ENCODE measurements around the gene KLF17. TPM values are rescaled to one million over a fixed set of nuclear protein-coding genes. Genes with fewer than 3 reads are reported as not detected.

Gene KLF17
- polyA plus RNA-seq, 3 donors, result not detected

GRCh38 chr1:44129616-44130500, 11.2 kb downstream of the KLF17 start:
- DNase-seq, result no peak
- Histone ChIP-seq H2AFZ (ENCODE audit: insufficient read depth, low read depth, low read length, poor library complexity, severe bottlenecking) (no peak overlapping the region), H3K4me1 (ENCODE audit: control insufficient read depth in 1 of 2, insufficient read depth in 2 of 2, low read length in 2 of 2) (no peaks in the 10 kb centered on the region), H3K27me3 (ENCODE audit: control insufficient read depth in 2 of 2, insufficient read depth in 2 of 2, low read length in 2 of 2) (no peaks in the 10 kb centered on the region), H3K27ac (ENCODE audit: low read depth in 1 of 2, low read length in 2 of 2) (no peak overlapping the region), H3K9me3 (replicated peaks in 1 of 2; ENCODE audit: control insufficient read depth in 1 of 2, insufficient read depth in 1 of 2, low read length in 2 of 2) (no peaks in the 10 kb centered on the region), H3K79me2 (ENCODE audit: insufficient read depth, low read length) (no peaks in the 10 kb centered on the region), H3K9ac (ENCODE audit: insufficient read depth, low read length, poor library complexity, severe bottlenecking) (no peak overlapping the region), H3K4me2 (replicated peaks; ENCODE audit: extremely low read depth, low read length, poor library complexity, severe bottlenecking) (no peak overlapping the region), H4K20me1 (ENCODE audit: insufficient read depth, low read length) (no peaks in the 10 kb centered on the region), H3K4me3 (replicated peaks in 1 of 3; ENCODE audit: low read depth in 2 of 3, low read length in 3 of 3) (no peak overlapping the region), H3K36me3 (replicated peaks in 1 of 2; ENCODE audit: control insufficient read depth in 1 of 2, insufficient read depth in 2 of 2, low read length in 2 of 2) (no peaks in the 10 kb centered on the region)
- intact Hi-C loops (cut with micrococcal nuclease), result no loop called here
- WGBS (ENCODE audit: insufficient coverage), result 95% methylated on average over 16 of the region's 16 CpGs
- no peak for TF ChIP-seq CTCF (IDR thresholded peaks at IDR 0.05)
- peak overlapping the region in 1 of 7 donors; percentile 66 for H3K27ac Mint-ChIP-seq
- no peaks in the 10 kb centered on the region for H3K4me1 Mint-ChIP-seq
- no peaks in the 10 kb centered on the region for H3K36me3 Mint-ChIP-seq
- no peak overlapping the region for H3K4me3 Mint-ChIP-seq
- H3K9me3 Mint-ChIP-seq, result peaks cover 0 to 6% (median 0%) of the 10 kb centered on the region in 7 donors
- peaks cover 0 to 6% (median 4%) of the 10 kb centered on the region in 3 donors for H3K27me3 Mint-ChIP-seq (ENCODE audit: low read depth in 3 of 3)

GRCh38 chr1:44131411-44131810, 12.8 kb downstream of the KLF17 start:
- intact Hi-C loops (cut with micrococcal nuclease), result no loop called here
- no peak for TF ChIP-seq CTCF (IDR thresholded peaks at IDR 0.05)
- Mint-ChIP-seq H3K4me3 (no peak overlapping the region), H3K27me3 (ENCODE audit: low read depth in 3 of 3) (peaks cover 0 to 3% (median 1%) of the 10 kb centered on the region in 3 donors), H3K36me3 (no peaks in the 10 kb centered on the region), H3K4me1 (no peaks in the 10 kb centered on the region), H3K9me3 (peaks cover 0 to 6% (median 0%) of the 10 kb centered on the region in 7 donors), H3K27ac (no peak overlapping the region)
- 100% methylated on average over 1 of the region's 3 CpGs for WGBS (ENCODE audit: insufficient coverage)
- Histone ChIP-seq H3K4me1 (ENCODE audit: control insufficient read depth in 1 of 2, insufficient read depth in 2 of 2, low read length in 2 of 2) (no peaks in the 10 kb centered on the region), H3K27me3 (ENCODE audit: control insufficient read depth in 2 of 2, insufficient read depth in 2 of 2, low read length in 2 of 2) (no peaks in the 10 kb centered on the region), H3K9ac (ENCODE audit: insufficient read depth, low read length, poor library complexity, severe bottlenecking) (no peak overlapping the region), H3K9me3 (replicated peaks in 1 of 2; ENCODE audit: control insufficient read depth in 1 of 2, insufficient read depth in 1 of 2, low read length in 2 of 2) (no peaks in the 10 kb centered on the region), H3K4me3 (replicated peaks in 1 of 3; ENCODE audit: low read depth in 2 of 3, low read length in 3 of 3) (no peak overlapping the region), H3K36me3 (replicated peaks in 1 of 2; ENCODE audit: control insufficient read depth in 1 of 2, insufficient read depth in 2 of 2, low read length in 2 of 2) (no peaks in the 10 kb centered on the region), H3K4me2 (replicated peaks; ENCODE audit: extremely low read depth, low read length, poor library complexity, severe bottlenecking) (no peak overlapping the region), H2AFZ (ENCODE audit: insufficient read depth, low read depth, low read length, poor library complexity, severe bottlenecking) (no peak overlapping the region), H3K27ac (ENCODE audit: low read depth in 1 of 2, low read length in 2 of 2) (no peak overlapping the region), H3K79me2 (ENCODE audit: insufficient read depth, low read length) (no peaks in the 10 kb centered on the region), H4K20me1 (ENCODE audit: insufficient read depth, low read length) (no peaks in the 10 kb centered on the region)
- no peak for DNase-seq

Data from CD14-positive monocyte (primary cell).